Mesendoderm (in vitro differentiated cells): Measurements from ENCODE around the gene GK.

Experiments used
- DNase-seq: peaks from one replicate; pipeline ENCODE4 v3.0.0; 2013
- H2AK5ac ChIP-seq: 2 replicates; pipeline ENCODE4 v1.6.1; 2013; ENCODE audit warnings: low read length, inconsistent platforms
- H2BK120ac ChIP-seq: 2 replicates; pipeline ENCODE4 v1.6.1; 2013; ENCODE audit warnings: low read depth, mild to moderate bottlenecking, low read length, moderate library complexity, mixed read lengths
- H2BK15ac ChIP-seq: replicated peaks from 2 replicates; pipeline ENCODE4 v1.6.1; 2013; ENCODE audit warnings: low read depth, mild to moderate bottlenecking, moderate library complexity
- H2BK5ac ChIP-seq: 2 replicates; pipeline ENCODE4 v1.6.1; 2013; ENCODE audit warnings: low read length, inconsistent platforms
- H3K18ac ChIP-seq: 2 replicates; pipeline ENCODE4 v1.6.1; 2013; ENCODE audit warnings: mild to moderate bottlenecking, low read length, mixed read lengths
- H3K23ac ChIP-seq: one replicate; pipeline ENCODE4 v1.6.1; 2013; ENCODE audit warnings: low read length
- H3K27ac ChIP-seq: 2 replicates; pipeline ENCODE4 v1.5.1; 2013; ENCODE audit warnings: low read depth, mild to moderate bottlenecking, inconsistent platforms, low read length, moderate library complexity
- H3K27me3 ChIP-seq: 2 replicates; pipeline ENCODE4 v1.6.1; 2013; ENCODE audit warnings: low read length, control low read depth, mild to moderate bottlenecking, inconsistent platforms; ENCODE audit not compliant: insufficient read depth, poor library complexity
- H3K36me3 ChIP-seq: 2 replicates; pipeline ENCODE4 v1.6.1; 2013; ENCODE audit warnings: low read length, inconsistent platforms; ENCODE audit not compliant: control insufficient read depth, insufficient read depth
- H3K4ac ChIP-seq: one replicate; pipeline ENCODE4 v1.6.1; 2013; ENCODE audit warnings: low read depth, mild to moderate bottlenecking, low read length, moderate library complexity
- H3K4me1 ChIP-seq: 2 replicates; pipeline ENCODE4 v1.6.1; 2013; ENCODE audit warnings: low read depth, low read length, inconsistent platforms; ENCODE audit not compliant: control insufficient read depth
- H3K4me2 ChIP-seq: 2 replicates; pipeline ENCODE4 v1.6.1; 2013; ENCODE audit warnings: low read length
- H3K4me3 ChIP-seq: 2 replicates; pipeline ENCODE4 v1.5.1; 2013; ENCODE audit warnings: mild to moderate bottlenecking, low read length
- H3K56ac ChIP-seq: one replicate; pipeline ENCODE4 v1.6.1; 2013; ENCODE audit warnings: low read length
- H3K79me1 ChIP-seq: 2 replicates; pipeline ENCODE4 v1.6.1; 2013; ENCODE audit warnings: low read length, inconsistent platforms
- H3K79me2 ChIP-seq: 2 replicates; pipeline ENCODE4 v1.6.1; 2013; ENCODE audit warnings: mild to moderate bottlenecking, low read length; ENCODE audit not compliant: control insufficient read depth, insufficient read depth
- H3K9ac ChIP-seq: 2 replicates; pipeline ENCODE4 v1.6.1; 2013; ENCODE audit warnings: low read length, inconsistent platforms
- H4K5ac ChIP-seq: one replicate; pipeline ENCODE4 v1.6.1; 2013; ENCODE audit warnings: low read length
- H4K8ac ChIP-seq: one replicate; pipeline ENCODE4 v1.6.1; 2013; ENCODE audit warnings: low read depth, mild to moderate bottlenecking, control low read depth, low read length, moderate library complexity
- WGBS: extraction: QIAGEN DNeasy Blood & Tissue Kit; methylation state at CpG from one replicate; pipeline ENCODE4 v1.1.7; 2013; ENCODE audit warnings: low lambda C conversion rate, missing lambda C conversion rate; ENCODE audit not compliant: insufficient coverage; ENCODE audit errors: extremely low coverage; 5-methylcytosine and 5-hydroxymethylcytosine counted together

The GK gene

DNA sequence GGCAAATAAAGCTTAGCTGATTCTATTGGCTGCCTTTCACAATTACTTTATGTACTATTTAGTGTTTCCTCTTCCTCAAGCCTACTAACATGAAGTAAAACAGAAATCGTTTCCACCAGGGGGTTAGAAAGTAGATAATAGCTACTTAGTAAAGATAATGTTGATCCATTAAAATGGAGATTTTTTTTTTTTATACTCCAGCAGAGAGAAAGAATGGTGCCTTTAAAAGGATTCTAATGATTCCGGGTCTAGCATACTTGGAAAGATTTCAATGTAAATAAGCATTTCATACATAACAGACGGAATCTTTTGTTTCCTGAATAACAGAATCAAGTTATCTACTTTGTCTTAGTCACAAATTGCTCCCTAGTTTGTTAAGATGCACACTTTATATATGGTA lies 37.1 kb downstream of the GK start:
- H3K4me1 ChIP-seq = no peaks in the 10 kb centered on the region
- H3K9ac ChIP-seq = no peak overlapping the region
- no peaks in the 10 kb centered on the region for H3K79me1 ChIP-seq
- no peaks in the 10 kb centered on the region for H3K79me2 ChIP-seq
- no peaks in the 10 kb centered on the region for H3K27me3 ChIP-seq
- WGBS = no CpG with 5 or more reads among the region's 3 CpGs
- no peak overlapping the region for H4K8ac ChIP-seq
- no peak for DNase-seq
- no peak overlapping the region for H2BK5ac ChIP-seq
- H3K4me3 ChIP-seq = no peak overlapping the region
- H3K4me2 ChIP-seq = no peak overlapping the region
- no peak overlapping the region for H3K56ac ChIP-seq
- H2BK15ac ChIP-seq = no peak overlapping the region
- H3K18ac ChIP-seq = no peak overlapping the region
- no peak overlapping the region for H3K27ac ChIP-seq
- H2AK5ac ChIP-seq = no peak overlapping the region
- H2BK120ac ChIP-seq = no peak overlapping the region
- H4K5ac ChIP-seq = no peak overlapping the region
- H3K23ac ChIP-seq = no peak overlapping the region
- no peak overlapping the region for H3K4ac ChIP-seq
- H3K36me3 ChIP-seq = no peaks in the 10 kb centered on the region

DNA sequence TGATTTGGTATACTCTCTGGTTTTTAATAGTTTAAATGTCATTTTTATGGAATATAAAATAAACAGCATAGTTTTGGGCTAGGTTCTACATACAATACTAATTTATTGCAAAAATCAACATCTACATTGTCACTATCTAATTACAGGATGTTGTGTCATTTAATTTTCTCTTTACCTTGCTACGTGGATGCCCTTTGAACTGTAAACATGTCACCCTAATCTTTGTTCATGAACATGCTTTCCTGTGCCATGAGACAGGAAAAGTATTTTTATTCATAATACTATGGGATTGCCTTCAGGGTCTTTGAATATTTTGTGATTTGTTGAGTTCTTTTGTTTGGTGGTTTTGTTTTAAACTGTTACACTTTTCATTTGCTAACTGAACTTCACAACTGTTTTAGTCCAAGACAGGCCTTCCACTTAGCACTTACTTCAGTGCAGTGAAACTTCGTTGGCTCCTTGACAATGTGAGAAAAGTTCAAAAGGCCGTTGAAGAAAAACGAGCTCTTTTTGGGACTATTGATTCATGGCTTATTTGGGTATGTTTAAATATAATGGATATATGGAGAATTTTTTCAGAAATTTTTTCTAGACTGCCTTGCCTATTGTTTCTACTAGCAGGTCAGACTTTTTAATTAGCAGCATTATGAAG lies 40.9 kb downstream of the GK start:
- H3K4me1 ChIP-seq = no peaks in the 10 kb centered on the region
- H3K79me2 ChIP-seq = no peaks in the 10 kb centered on the region
- no peak overlapping the region for H2BK120ac ChIP-seq
- H3K4ac ChIP-seq = no peak overlapping the region
- no peak overlapping the region for H3K23ac ChIP-seq
- no peaks in the 10 kb centered on the region for H3K79me1 ChIP-seq
- H3K27me3 ChIP-seq = no peaks in the 10 kb centered on the region
- no CpG with 5 or more reads among the region's 4 CpGs for WGBS
- no peak for DNase-seq
- H3K9ac ChIP-seq = no peak overlapping the region
- no peak overlapping the region for H2BK15ac ChIP-seq
- no peak overlapping the region for H3K18ac ChIP-seq
- H2BK5ac ChIP-seq = no peak overlapping the region
- H4K5ac ChIP-seq = no peak overlapping the region
- no peak overlapping the region for H3K56ac ChIP-seq
- no peak overlapping the region for H3K4me3 ChIP-seq
- H4K8ac ChIP-seq = no peak overlapping the region
- no peak overlapping the region for H3K27ac ChIP-seq
- H3K4me2 ChIP-seq = no peak overlapping the region
- H3K36me3 ChIP-seq = no peaks in the 10 kb centered on the region
- no peak overlapping the region for H2AK5ac ChIP-seq

DNA sequence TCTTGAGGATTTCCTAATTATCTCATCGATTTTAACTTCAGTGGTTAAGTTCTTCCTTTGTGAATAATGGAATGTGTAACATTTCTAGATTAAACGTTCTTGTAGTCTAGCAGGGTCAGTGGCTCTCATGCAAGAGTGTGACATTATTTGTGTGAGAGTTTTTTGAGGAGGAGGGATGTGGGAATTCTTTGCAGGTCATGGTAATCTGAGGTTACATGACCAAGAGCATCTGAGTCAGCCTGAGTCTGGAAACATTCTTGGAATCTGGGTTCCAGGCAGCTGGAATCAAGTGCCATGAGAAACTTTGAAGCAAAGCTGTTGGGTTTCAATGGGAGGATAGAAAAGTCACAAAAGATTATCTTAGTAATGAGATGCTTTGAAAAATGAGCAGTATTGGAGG lies 49.5 kb downstream of the GK start:
- no peaks in the 10 kb centered on the region for H3K36me3 ChIP-seq
- H4K5ac ChIP-seq = no peak overlapping the region
- no peak overlapping the region for H3K4ac ChIP-seq
- WGBS = no CpG with 5 or more reads among the region's 2 CpGs
- H3K27ac ChIP-seq = no peak overlapping the region
- H3K4me3 ChIP-seq = no peak overlapping the region
- no peak overlapping the region for H2BK15ac ChIP-seq
- no peak overlapping the region for H3K18ac ChIP-seq
- no peak overlapping the region for H3K4me2 ChIP-seq
- H3K79me2 ChIP-seq = no peaks in the 10 kb centered on the region
- H3K56ac ChIP-seq = no peak overlapping the region
- H3K23ac ChIP-seq = no peak overlapping the region
- no peaks in the 10 kb centered on the region for H3K4me1 ChIP-seq
- H4K8ac ChIP-seq = no peak overlapping the region
- no peak overlapping the region for H2BK120ac ChIP-seq
- H2BK5ac ChIP-seq = no peak overlapping the region
- no peak overlapping the region for H3K9ac ChIP-seq
- DNase-seq = peak; percentile 1
- no peaks in the 10 kb centered on the region for H3K79me1 ChIP-seq
- H3K27me3 ChIP-seq = no peaks in the 10 kb centered on the region
- no peak overlapping the region for H2AK5ac ChIP-seq

DNA sequence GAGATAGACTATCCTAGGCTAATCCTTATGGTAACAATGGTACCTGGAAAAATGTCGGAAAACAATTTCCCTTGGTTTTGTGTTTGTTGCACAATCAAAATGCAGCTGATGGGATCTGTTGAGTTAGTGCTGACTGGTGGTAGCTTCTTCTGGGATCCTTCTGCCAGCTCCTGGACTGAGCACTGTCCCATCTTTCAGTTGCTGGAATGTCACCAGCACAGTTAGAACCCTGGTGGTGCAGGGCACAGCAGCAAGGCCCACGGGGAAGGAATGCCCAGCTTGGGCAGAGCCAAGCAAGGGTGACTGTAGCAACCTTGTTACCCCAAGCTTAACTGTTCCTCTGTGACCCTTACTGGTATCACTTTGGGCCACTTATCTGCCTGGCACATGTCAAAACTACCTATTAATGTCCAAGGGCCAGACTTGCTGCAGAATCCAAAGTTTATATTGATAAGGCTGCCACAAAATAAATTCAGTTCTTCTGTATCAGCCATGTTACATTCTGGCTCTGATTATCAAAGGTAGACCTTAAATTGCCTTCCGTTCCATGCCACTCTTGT lies 53.1 kb downstream of the GK start:
- H3K36me3 ChIP-seq = no peaks in the 10 kb centered on the region
- no peaks in the 10 kb centered on the region for H3K4me1 ChIP-seq
- H4K5ac ChIP-seq = no peak overlapping the region
- H3K27ac ChIP-seq = no peak overlapping the region
- H3K27me3 ChIP-seq = no peaks in the 10 kb centered on the region
- no peak overlapping the region for H3K23ac ChIP-seq
- H3K18ac ChIP-seq = no peak overlapping the region
- no peak overlapping the region for H2AK5ac ChIP-seq
- no peak for DNase-seq
- no peak overlapping the region for H2BK15ac ChIP-seq
- H3K4me3 ChIP-seq = no peak overlapping the region
- no peaks in the 10 kb centered on the region for H3K79me2 ChIP-seq
- WGBS = no CpG with 5 or more reads among the region's 3 CpGs
- no peak overlapping the region for H4K8ac ChIP-seq
- no peak overlapping the region for H3K56ac ChIP-seq
- no peak overlapping the region for H2BK5ac ChIP-seq
- H3K4me2 ChIP-seq = no peak overlapping the region
- H3K9ac ChIP-seq = no peak overlapping the region
- H3K4ac ChIP-seq = no peak overlapping the region
- H3K79me1 ChIP-seq = no peaks in the 10 kb centered on the region
- no peak overlapping the region for H2BK120ac ChIP-seq

DNA sequence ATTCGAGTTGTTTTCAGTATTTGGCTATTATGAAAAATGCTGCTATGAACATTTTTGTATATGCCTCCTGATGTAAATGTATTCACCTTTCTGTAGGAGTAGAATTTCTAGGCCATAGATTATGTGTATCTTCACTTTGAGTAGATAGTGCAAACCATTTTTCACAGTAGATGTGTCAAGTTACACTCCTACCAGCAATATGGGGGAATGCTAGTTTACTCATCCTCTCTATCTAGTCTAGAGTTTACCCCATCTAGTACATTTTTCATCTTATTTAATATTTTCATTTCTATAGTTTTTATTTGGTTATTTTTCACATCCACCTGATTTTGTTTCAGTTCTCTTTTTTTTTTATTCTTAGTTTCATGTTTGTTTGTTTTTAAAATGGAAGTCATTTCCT lies 59.0 kb downstream of the GK start:
- Histone ChIP-seq H3K79me1 (no peaks in the 10 kb centered on the region), H3K79me2 (no peaks in the 10 kb centered on the region), H3K23ac (no peak overlapping the region), H3K27me3 (no peaks in the 10 kb centered on the region), H3K4me2 (no peak overlapping the region), H3K4me3 (no peak overlapping the region), H2BK120ac (no peak overlapping the region), H3K9ac (no peak overlapping the region), H2BK5ac (no peak overlapping the region), H3K4ac (no peak overlapping the region), H3K56ac (no peak overlapping the region), H3K27ac (no peak overlapping the region), H2BK15ac (no peak overlapping the region), H4K8ac (no peak overlapping the region), H3K4me1 (no peaks in the 10 kb centered on the region), H4K5ac (no peak overlapping the region), H3K36me3 (no peaks in the 10 kb centered on the region), H2AK5ac (no peak overlapping the region), H3K18ac (no peak overlapping the region)
- no peak for DNase-seq
- WGBS = no CpG with 5 or more reads among the region's 1 CpG

DNA sequence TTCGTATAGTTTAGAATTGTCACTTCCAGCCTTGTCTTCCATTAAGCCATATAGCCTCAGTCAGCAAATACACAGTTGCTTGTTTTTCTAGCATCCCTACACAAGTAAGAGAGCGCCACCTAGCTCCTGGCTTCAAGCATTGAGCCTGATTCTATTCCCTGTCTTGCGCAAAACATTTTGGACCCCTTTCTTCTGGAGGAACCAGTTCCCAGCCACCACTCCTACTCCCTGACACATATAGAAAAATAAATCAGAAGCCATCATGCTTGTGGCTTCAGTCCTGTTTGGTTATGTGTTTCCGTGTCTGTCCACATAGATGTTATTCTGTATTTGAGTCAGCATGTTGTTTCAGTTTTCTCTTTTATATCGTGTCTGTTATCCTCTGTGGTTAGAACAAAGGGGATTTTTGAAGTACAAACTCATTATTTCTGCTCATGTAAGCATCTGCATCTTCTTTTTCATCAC lies 59.9 kb downstream of the GK start:
- H3K79me2 ChIP-seq = no peaks in the 10 kb centered on the region
- no peaks in the 10 kb centered on the region for H3K79me1 ChIP-seq
- no peak overlapping the region for H3K9ac ChIP-seq
- H4K5ac ChIP-seq = no peak overlapping the region
- DNase-seq = peak; percentile 60
- no peak overlapping the region for H3K4me2 ChIP-seq
- no peaks in the 10 kb centered on the region for H3K27me3 ChIP-seq
- no peak overlapping the region for H4K8ac ChIP-seq
- no peaks in the 10 kb centered on the region for H3K4me1 ChIP-seq
- H3K18ac ChIP-seq = no peak overlapping the region
- H3K56ac ChIP-seq = no peak overlapping the region
- no peak overlapping the region for H2AK5ac ChIP-seq
- H2BK5ac ChIP-seq = no peak overlapping the region
- no peaks in the 10 kb centered on the region for H3K36me3 ChIP-seq
- H3K27ac ChIP-seq = no peak overlapping the region
- H3K23ac ChIP-seq = no peak overlapping the region
- no peak overlapping the region for H3K4me3 ChIP-seq
- H2BK15ac ChIP-seq = no peak overlapping the region
- no peak overlapping the region for H2BK120ac ChIP-seq
- no peak overlapping the region for H3K4ac ChIP-seq
- no CpG with 5 or more reads among the region's 5 CpGs for WGBS
